Thyroid gland (tissue), 4 donors: ENCODE measurements around the gene ACBD3. TPM values are rescaled to one million over a fixed set of nuclear protein-coding genes. Genes with fewer than 3 reads are reported as not detected.
A peak's percentile ranks its signal among the peaks of the same experiment; 100 is the strongest.

ENCODE experiments used
- DNase-seq, 2 donors: peaks; one replicate each; pipeline ENCODE4 v3.0.0-alpha.2; 2019
- H3K27ac ChIP-seq, 3 donors: fragments of 200-600 bp; sonication (generic); 1 replicate in 2 of 3; 2 replicates in 1 of 3; pipeline ENCODE4 v1.5.1; 2016 to 2019; ENCODE audit warnings: mild to moderate bottlenecking in 1 of 3, moderate library complexity in 1 of 3
- H3K27me3 ChIP-seq: fragments of 200-600 bp; sonication (generic); one replicate; pipeline ENCODE4 v1.5.1; 2019
- H3K36me3 ChIP-seq, 2 donors: fragments of 200-600 bp; sonication (generic); one replicate each; pipeline ENCODE4 v1.5.1; 2016 to 2019
- H3K4me1 ChIP-seq, 2 donors: fragments of 200-600 bp; sonication (generic); one replicate each; pipeline ENCODE4 v1.5.1; 2017 to 2019
- H3K4me3 ChIP-seq, 3 donors: fragments of 200-600 bp; sonication (generic); replicated peaks in 1 of 3; 1 replicate in 2 of 3; 2 replicates in 1 of 3; pipeline ENCODE4 v1.5.1; 2016; ENCODE audit warnings: mild to moderate bottlenecking in 1 of 3
- H3K9me3 ChIP-seq: fragments of 200-600 bp; sonication (generic); one replicate; pipeline ENCODE4 v1.5.1; 2017
- POLR2A ChIP-seq, 2 donors: fragments of 450-650 bp; IDR thresholded peaks; one replicate each; pipeline ENCODE4 v1.6.1; 2017; ENCODE audit warnings: antibody characterized with exemption in 2 of 2, mild to moderate bottlenecking in 2 of 2, moderate library complexity in 1 of 2
- WGBS, 2 donors: methylation state at CpG; one replicate each; pipeline ENCODE4 v1.1.5; 2017; 5-methylcytosine and 5-hydroxymethylcytosine counted together
- intact Hi-C: fragments of 100-400 bp; cut with DNase I; formaldehyde crosslinking; loops from one replicate; pipeline ENCODE4 v1.15.1; 2023
- total RNA-seq, 4 donors: library from RNA; depleted of rRNA; stranded (reverse); fragments of >200 nt; gene quantifications; one replicate each; pipeline ENCODE4 v1.2.3, GENCODE V29; 2016
- TF ChIP-seq, protein P1 (sequence below), 6 experiments: fragments of 200-600 bp in 3 of 6; fragments of 450-650 bp in 3 of 6; sonication (generic) in 3 of 6; IDR thresholded peaks; one replicate each; pipeline ENCODE4 v1.5.1; 2016 to 2019; ENCODE audit warnings: antibody characterized with exemption in 6 of 6, mild to moderate bottlenecking in 2 of 6, inconsistent platforms in 1 of 6, moderate library complexity in 1 of 6

ACBD3 gene
- total RNA-seq, 4 donors from 2014 or later, result 56.4 to 74.2 (median 66.0) TPM

DNA sequence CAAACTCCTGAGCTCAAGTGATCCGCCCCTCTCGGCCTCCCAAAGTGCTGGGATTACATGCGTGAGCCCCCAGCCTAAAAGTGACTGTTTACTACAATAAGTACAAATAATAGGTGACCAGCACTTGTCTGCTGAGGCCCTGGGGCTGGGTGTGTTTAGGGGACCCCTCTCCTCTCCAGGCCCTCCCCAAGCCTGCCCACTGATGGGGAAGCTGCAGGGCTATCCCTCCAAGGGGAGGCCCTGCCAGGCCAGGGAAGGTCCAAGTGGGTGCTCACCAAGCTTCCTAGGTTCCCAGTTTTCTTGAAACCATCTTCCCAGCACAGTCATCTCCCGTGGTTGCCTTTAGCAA lies 63.4 kb downstream of the ACBD3 start:
- Histone ChIP-seq H3K9me3 (no peaks in the 10 kb centered on the region), H3K27ac (no peak overlapping the region), H3K36me3 (no peaks in the 10 kb centered on the region), H3K4me1 (peaks cover 16 to 30% of the 10 kb centered on the region in 2 donors), H3K4me3 (no peak overlapping the region), H3K27me3 (no peaks in the 10 kb centered on the region)
- intact Hi-C loops, result loop anchor here (5.0 kb wide), 1 partner anchor 61 kb away; the partner anchor contains the start of gene H3-3A
- 87 to 91% methylated on average over 3 to 4 of the region's 4 CpGs for WGBS, 2 donors
- TF ChIP-seq, protein P1, sequence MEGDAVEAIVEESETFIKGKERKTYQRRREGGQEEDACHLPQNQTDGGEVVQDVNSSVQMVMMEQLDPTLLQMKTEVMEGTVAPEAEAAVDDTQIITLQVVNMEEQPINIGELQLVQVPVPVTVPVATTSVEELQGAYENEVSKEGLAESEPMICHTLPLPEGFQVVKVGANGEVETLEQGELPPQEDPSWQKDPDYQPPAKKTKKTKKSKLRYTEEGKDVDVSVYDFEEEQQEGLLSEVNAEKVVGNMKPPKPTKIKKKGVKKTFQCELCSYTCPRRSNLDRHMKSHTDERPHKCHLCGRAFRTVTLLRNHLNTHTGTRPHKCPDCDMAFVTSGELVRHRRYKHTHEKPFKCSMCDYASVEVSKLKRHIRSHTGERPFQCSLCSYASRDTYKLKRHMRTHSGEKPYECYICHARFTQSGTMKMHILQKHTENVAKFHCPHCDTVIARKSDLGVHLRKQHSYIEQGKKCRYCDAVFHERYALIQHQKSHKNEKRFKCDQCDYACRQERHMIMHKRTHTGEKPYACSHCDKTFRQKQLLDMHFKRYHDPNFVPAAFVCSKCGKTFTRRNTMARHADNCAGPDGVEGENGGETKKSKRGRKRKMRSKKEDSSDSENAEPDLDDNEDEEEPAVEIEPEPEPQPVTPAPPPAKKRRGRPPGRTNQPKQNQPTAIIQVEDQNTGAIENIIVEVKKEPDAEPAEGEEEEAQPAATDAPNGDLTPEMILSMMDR (IDR thresholded peaks at IDR 0.05), result no peak
- no peak for TF ChIP-seq POLR2A (IDR thresholded peaks at IDR 0.05)
- DNase-seq, result no peak

DNA sequence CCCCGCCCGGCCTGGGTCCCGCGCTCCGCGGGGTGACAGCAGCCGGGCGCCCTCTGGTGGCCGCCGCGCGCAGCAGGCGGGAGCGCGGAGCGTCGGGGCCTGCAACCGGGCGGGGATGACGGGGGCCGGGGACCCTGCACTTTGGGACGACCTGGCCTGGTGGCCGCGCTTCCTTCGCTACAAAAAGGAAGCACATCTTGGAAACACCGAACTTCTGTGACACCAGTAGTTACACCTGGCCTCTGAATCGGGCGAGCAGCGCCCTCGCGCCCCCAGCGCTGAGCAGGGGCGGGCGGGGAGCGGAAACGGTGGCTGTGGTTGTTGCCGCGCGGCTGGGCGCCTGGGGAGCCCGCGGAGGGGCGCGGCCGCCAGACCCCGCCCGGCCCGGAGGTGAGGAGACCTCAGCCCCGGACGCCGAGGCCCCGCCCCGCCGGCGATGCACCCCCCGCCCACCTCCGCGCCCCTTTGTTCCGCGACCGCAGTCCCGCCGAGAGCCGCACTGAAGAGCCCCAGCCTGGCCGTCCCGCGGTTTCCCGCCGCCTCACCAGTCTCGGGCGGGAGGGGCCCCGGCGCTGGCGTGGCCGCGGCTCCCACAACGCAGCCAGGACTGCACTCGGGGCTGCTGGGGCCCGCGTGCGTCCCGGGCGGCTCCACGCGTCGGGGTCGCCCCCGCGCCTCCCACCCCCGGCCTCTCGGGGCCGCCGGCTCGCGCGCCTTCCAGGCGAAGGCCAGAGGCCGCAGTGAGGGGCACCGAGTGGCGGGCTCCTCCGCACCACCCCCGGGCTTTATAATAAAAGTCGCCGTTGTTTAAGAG lies 64.7 kb downstream of the ACBD3 start:
- no peaks in the 10 kb centered on the region for H3K9me3 ChIP-seq
- 0% methylated on average over 3 of the region's 104 CpGs; no CpG with 5 or more reads in 1 of the 2 donors for WGBS, 2 donors
- H3K4me1 ChIP-seq, result peaks cover 8 to 19% of the 10 kb centered on the region in 2 donors
- H3K27ac ChIP-seq, result peak overlapping the region in 2 of 3 donors; percentile 35 to 77
- TF ChIP-seq POLR2A (IDR thresholded peaks at IDR 0.05), result peak in 1 of 2 donors; percentile 10
- TF ChIP-seq, protein P1 (IDR thresholded peaks at IDR 0.05), result peak in 5 of 6 experiments; percentile 49 to 98 (median 89)
- no peaks in the 10 kb centered on the region for H3K36me3 ChIP-seq
- intact Hi-C loops, result loop anchor here (5.0 kb wide), 1 partner anchor 59 kb away; the partner anchor contains the start of gene H3-3A
- DNase-seq, result peak; percentile 60 to 62
- H3K4me3 ChIP-seq, result peak overlapping the region; percentile 49 to 71 (median 53)
- no peaks in the 10 kb centered on the region for H3K27me3 ChIP-seq

DNA sequence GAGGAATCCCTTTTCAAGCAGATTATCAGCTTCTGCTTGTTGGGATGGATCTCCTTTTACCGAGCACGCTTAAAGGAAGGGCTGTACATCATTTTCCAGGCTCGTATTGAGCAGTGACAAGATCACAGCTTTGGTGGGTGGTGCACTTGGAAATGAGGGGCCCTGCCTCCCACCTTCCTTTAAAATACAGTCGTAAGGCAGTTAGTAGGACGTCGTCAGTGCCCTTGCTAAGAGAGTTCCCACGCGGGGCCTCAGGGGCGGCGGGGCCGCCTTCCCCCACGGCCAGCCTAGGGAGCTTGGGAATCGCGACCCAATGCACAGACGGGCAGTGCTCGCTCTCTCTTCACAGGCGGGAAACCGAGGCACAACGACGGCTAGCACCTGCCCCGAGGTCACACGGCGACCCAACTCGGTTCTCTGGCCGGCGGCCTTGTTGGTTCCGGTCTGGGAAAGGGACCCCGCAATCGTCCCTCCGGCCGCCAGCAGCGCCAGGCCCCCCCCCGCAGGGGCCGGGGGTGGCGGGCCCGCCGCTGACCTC lies 65.4 kb downstream of the ACBD3 start:
- Histone ChIP-seq H3K4me3 (peak overlapping the region in 1 of 3 donors; percentile 71), H3K9me3 (no peaks in the 10 kb centered on the region), H3K27me3 (no peaks in the 10 kb centered on the region), H3K36me3 (no peaks in the 10 kb centered on the region), H3K27ac (peak overlapping the region in 1 of 3 donors; percentile 77), H3K4me1 (peaks cover 8 to 19% of the 10 kb centered on the region in 2 donors)
- intact Hi-C loops, result loop anchor here (5.0 kb wide), 1 partner anchor 59 kb away; the partner anchor contains the start of gene H3-3A
- TF ChIP-seq, protein P1 (IDR thresholded peaks at IDR 0.05), result no peak
- no peak for TF ChIP-seq POLR2A (IDR thresholded peaks at IDR 0.05)
- no peak for DNase-seq
- WGBS, 2 donors, result 45 to 74% methylated on average over 4 to 12 of the region's 37 CpGs

DNA sequence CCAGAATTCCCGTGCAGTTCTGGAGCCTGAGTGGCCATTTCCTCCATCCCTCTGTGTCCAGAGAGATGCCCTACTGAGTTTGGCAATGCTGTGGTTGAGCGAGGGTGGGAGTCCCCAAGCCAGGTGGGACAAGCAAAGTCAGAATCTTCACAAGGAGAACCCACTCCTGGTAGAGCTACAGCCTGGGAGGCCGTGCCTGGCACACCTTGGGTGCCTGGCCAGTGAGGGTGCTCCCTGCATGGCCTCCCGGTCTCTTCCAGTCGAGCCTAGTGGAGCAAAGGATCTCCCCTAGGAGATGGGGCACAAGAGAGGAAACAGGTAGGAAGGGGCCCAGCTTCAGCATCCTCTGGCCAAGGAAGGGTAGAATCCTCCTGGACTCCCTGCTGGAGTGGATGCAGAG lies 66.1 kb downstream of the ACBD3 start:
- Histone ChIP-seq H3K27me3 (no peaks in the 10 kb centered on the region), H3K9me3 (no peaks in the 10 kb centered on the region), H3K27ac (no peak overlapping the region), H3K36me3 (no peaks in the 10 kb centered on the region), H3K4me1 (peaks cover 8 to 19% of the 10 kb centered on the region in 2 donors), H3K4me3 (no peak overlapping the region)
- no peak for DNase-seq
- WGBS, 2 donors, result 80 to 81% methylated on average over 2 to 3 of the region's 5 CpGs
- intact Hi-C loops, result loop anchor here (5.0 kb wide), 1 partner anchor 58 kb away; the partner anchor contains the start of gene H3-3A
- TF ChIP-seq, protein P1 (IDR thresholded peaks at IDR 0.05), result no peak
- TF ChIP-seq POLR2A (IDR thresholded peaks at IDR 0.05), result no peak

DNA sequence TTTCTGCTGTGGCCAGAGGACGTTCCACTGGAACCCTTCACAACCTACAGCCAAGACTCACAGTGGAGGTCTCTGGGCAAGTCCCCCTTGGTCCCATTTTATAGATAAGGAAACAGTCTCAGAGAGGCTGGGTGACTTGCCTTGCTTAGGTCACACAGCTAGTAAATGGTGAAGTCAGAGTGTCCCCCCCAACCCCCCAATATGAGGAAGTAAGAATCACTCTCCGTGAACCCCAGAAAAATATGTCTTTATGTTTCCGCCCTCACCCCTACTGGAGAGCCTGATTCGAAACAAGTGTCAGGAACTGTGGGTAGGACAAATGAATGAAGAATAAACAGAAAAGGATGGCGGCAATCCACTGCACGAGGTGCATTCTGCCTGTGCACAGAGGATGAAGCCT lies 67.4 kb downstream of the ACBD3 start:
- no peak overlapping the region for H3K27ac ChIP-seq
- intact Hi-C loops, result no loop called here
- no peaks in the 10 kb centered on the region for H3K27me3 ChIP-seq
- no peaks in the 10 kb centered on the region for H3K36me3 ChIP-seq
- no peak for DNase-seq
- TF ChIP-seq, protein P1 (IDR thresholded peaks at IDR 0.05), result no peak
- TF ChIP-seq POLR2A (IDR thresholded peaks at IDR 0.05), result no peak
- H3K9me3 ChIP-seq, result no peaks in the 10 kb centered on the region
- peaks cover 8 to 19% of the 10 kb centered on the region in 2 donors for H3K4me1 ChIP-seq
- no peak overlapping the region for H3K4me3 ChIP-seq
- 86 to 87% methylated on average over 6 of the region's 6 CpGs for WGBS, 2 donors
